ENCODE data around the gene RAB3GAP1.

RAB3GAP1 gene

DNA sequence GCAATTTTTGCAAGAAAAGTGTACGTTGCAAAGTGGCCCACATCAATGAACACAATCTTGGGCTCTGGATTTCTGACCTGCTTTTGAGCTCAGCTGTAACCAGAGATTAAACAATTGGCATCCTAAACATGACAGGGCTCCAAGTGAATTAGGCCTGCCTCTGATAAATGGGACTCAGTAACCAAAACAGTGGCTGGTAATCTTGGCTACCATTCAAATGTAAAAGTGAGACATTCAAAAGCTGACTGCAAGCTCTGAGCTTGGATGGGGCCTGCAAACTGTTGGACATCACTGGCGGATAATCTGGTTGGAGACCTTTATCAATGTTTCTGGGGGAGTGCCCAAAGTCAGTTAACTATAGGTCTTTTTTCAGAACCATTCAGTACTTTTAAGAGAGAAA lies 160.7 kb downstream of the RAB3GAP1 start:
- no peaks in the 10 kb centered on the region for H3K9me3 ChIP-seq (ENCODE audit: control insufficient read depth in 2 of 2, low read length in 2 of 2)
- H3K9ac ChIP-seq (ENCODE audit: low read length in 2 of 2): no peak overlapping the region
- peaks cover 0 to 2% of the 10 kb centered on the region in 2 donors for H3K36me3 ChIP-seq (ENCODE audit: control insufficient read depth in 2 of 2, insufficient read depth in 2 of 2, low read length in 2 of 2)

DNA sequence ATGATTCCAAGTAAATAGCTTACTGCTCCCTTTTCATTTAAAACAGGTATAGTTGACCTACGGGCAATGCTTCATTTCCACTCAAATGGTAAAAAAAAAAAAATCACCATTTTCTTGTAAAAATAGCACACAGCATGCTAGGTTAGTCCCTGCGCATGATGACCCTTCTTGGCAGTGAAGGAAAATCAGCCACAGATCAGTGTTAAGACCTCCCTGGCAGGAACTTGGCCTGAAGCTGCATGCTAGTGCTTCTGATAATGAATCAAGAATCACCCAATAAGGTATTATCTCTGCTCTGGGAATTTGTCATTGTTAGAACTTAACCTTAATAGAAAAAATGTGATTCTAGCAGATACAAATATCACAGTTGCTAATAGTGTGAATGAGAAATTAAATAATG lies 166.3 kb downstream of the RAB3GAP1 start:
- Histone ChIP-seq H3K4me3 (ENCODE audit: low read length in 2 of 2) (no peak overlapping the region), H3K27ac (ENCODE audit: low read length) (no peak overlapping the region), H3K27me3 (ENCODE audit: control insufficient read depth in 1 of 2, insufficient read depth in 2 of 2, low read length in 2 of 2) (no peaks in the 10 kb centered on the region), H3K36me3 (ENCODE audit: control insufficient read depth in 2 of 2, insufficient read depth in 2 of 2, low read length in 2 of 2) (peaks cover 0 to 2% of the 10 kb centered on the region in 2 donors), H3K9ac (ENCODE audit: low read length in 2 of 2) (no peak overlapping the region), H3K9me3 (ENCODE audit: control insufficient read depth in 2 of 2, low read length in 2 of 2) (no peaks in the 10 kb centered on the region), H3K4me1 (ENCODE audit: control insufficient read depth, insufficient read depth, low read length) (no peaks in the 10 kb centered on the region)

More for the DNA sequence above, 160.7 kb downstream of the RAB3GAP1 start:
- Histone ChIP-seq H3K27me3 (ENCODE audit: control insufficient read depth in 1 of 2, insufficient read depth in 2 of 2, low read length in 2 of 2) (no peaks in the 10 kb centered on the region), H3K4me3 (ENCODE audit: low read length in 2 of 2) (no peak overlapping the region), H3K4me1 (ENCODE audit: control insufficient read depth, insufficient read depth, low read length) (peaks cover 3% of the 10 kb centered on the region), H3K27ac (ENCODE audit: low read length) (no peak overlapping the region)

DNA sequence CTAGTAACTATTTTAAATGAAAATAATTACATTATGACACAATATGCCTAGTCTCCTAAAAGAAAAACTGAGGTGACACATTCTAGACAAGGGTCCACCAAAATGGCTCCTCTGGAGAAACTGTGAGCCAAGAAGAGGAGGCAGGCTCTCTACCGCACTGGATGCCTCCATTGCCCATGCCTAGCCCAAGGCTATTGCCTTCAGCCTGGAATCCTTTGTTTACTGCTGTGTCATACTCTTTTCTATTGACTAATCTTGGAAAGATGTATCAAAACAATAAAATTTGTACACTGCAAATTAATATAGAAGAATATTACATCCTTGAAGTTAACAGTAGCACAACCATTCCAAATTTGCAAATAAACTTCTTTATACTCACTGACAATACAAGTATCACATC lies 167.1 kb downstream of the RAB3GAP1 start:
- no peak overlapping the region for H3K4me3 ChIP-seq (ENCODE audit: low read length in 2 of 2)
- no peak overlapping the region for H3K9ac ChIP-seq (ENCODE audit: low read length in 2 of 2)
- H3K27me3 ChIP-seq (ENCODE audit: control insufficient read depth in 1 of 2, insufficient read depth in 2 of 2, low read length in 2 of 2): no peaks in the 10 kb centered on the region
- no peaks in the 10 kb centered on the region for H3K9me3 ChIP-seq (ENCODE audit: control insufficient read depth in 2 of 2, low read length in 2 of 2)
- no peak overlapping the region for H3K27ac ChIP-seq (ENCODE audit: low read length)
- no peaks in the 10 kb centered on the region for H3K4me1 ChIP-seq (ENCODE audit: control insufficient read depth, insufficient read depth, low read length)
- peaks cover 0 to 2% of the 10 kb centered on the region in 2 donors for H3K36me3 ChIP-seq (ENCODE audit: control insufficient read depth in 2 of 2, insufficient read depth in 2 of 2, low read length in 2 of 2)
